ENCODE measurements around the gene TBC1D25. TPM values are rescaled to one million over a fixed set of nuclear protein-coding genes. Genes with fewer than 3 reads are reported as not detected.

The TBC1D25 gene
- total and polyA plus RNA-seq, 2 of the 4 experiments (the other 2 are of a cell fraction) = 11.3 to 15.9 TPM

DNA sequence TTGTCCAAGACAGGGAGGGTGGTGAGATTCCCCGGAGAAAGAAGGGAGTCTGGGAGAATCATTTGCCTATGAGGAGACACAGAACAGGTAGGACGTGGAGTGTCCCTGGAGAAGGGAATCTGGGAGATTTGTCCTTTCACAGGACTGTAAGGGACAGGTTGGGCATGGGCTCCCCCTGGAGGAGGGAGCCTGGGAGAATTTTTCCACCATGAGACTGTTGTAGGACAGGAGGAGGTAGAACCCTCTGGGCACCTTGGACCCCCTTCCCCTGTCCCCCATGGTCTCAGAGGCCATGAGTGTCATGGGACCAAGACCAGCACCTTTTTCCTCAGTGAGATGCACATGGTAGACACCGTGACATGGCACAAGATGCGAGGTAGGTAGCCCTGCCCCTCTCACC is 28.0 kb upstream of the TBC1D25 start:
- intact Hi-C loops (cut with micrococcal nuclease) (no loop called here), dilution Hi-C loops (cut with HindIII; ENCODE audit: low sequenced_read_pairs, unreplicated experiment) (no loop called here), in situ Hi-C loops (cut with MboI; ENCODE audit: low sequenced_read_pairs) (no loop called here)
- no peak overlapping the region for H3K9ac ChIP-seq (ENCODE audit: low read depth, low read length)
- no peak overlapping the region for H3K56ac ChIP-seq (ENCODE audit: extremely low read depth, insufficient read depth, low read length)
- DNase-seq = no peak
- H3K9me3 ChIP-seq (ENCODE audit: control insufficient read depth, insufficient read depth, low read length) = no peaks in the 10 kb centered on the region; the same call in 1 of the 2 replicates
- no peaks in the 10 kb centered on the region for H4K20me1 ChIP-seq (ENCODE audit: insufficient read depth, low read length)
- no peak overlapping the region for H3K18ac ChIP-seq (ENCODE audit: low read depth, low read length)
- H4K5ac ChIP-seq (ENCODE audit: low read depth, low read length) = no peak overlapping the region
- no peak overlapping the region for H2BK15ac ChIP-seq (ENCODE audit: low read depth, low read length)
- H3K36me3 ChIP-seq (ENCODE audit: control insufficient read depth, insufficient read depth, low read length) = peaks cover 3% of the 10 kb centered on the region
- H2BK120ac ChIP-seq (ENCODE audit: low read depth, low read length) = no peak overlapping the region
- H3K4me2 ChIP-seq (ENCODE audit: low read depth, low read length) = no peak overlapping the region
- H3K27me3 ChIP-seq (ENCODE audit: control insufficient read depth, insufficient read depth, low read length) = no peaks in the 10 kb centered on the region
- H2AK5ac ChIP-seq (ENCODE audit: low read depth, low read length) = no peak overlapping the region
- TF ChIP-seq RFX5 (IDR thresholded peaks at IDR 0.05; ENCODE audit: low read depth, low read length) (no peak), POLR2A (IDR thresholded peaks at IDR 0.05; ENCODE audit: low read depth, low read length) (no peak), RCOR1 (IDR thresholded peaks at IDR 0.05; ENCODE audit: insufficient replicate concordance, low read length) (no peak), NFE2L2 (IDR thresholded peaks at IDR 0.05; ENCODE audit: low read depth, low read length) (no peak), BHLHE40 (IDR thresholded peaks at IDR 0.05; ENCODE audit: low read depth, low read length) (no peak), USF2 (IDR thresholded peaks at IDR 0.05; ENCODE audit: low read depth, low read length) (no peak), RAD21 (IDR thresholded peaks at IDR 0.05; ENCODE audit: low read length) (peak; percentile 56), CTCF (conservative IDR thresholded peaks at IDR 0.05; ENCODE audit: low read depth, low read length) (peak; percentile 43), CEBPB (IDR thresholded peaks at IDR 0.05; ENCODE audit: low read depth, low read length) (no peak), SMC3 (IDR thresholded peaks at IDR 0.05; ENCODE audit: low read depth, low read length) (peak; percentile 43), MAFK (IDR thresholded peaks at IDR 0.05; ENCODE audit: low read depth, low read length) (no peak)
- TF ChIP-seq, protein P1, sequence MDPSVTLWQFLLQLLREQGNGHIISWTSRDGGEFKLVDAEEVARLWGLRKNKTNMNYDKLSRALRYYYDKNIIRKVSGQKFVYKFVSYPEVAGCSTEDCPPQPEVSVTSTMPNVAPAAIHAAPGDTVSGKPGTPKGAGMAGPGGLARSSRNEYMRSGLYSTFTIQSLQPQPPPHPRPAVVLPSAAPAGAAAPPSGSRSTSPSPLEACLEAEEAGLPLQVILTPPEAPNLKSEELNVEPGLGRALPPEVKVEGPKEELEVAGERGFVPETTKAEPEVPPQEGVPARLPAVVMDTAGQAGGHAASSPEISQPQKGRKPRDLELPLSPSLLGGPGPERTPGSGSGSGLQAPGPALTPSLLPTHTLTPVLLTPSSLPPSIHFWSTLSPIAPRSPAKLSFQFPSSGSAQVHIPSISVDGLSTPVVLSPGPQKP (IDR thresholded peaks at IDR 0.05; ENCODE audit: borderline replicate concordance, low read depth, low read length) = no peak
- POLR2A ChIA-PET (ENCODE audit: unreplicated experiment) = no interaction called here
- H3K27ac ChIP-seq (ENCODE audit: insufficient read depth, low read length) = no peak overlapping the region
- H4K91ac ChIP-seq (ENCODE audit: insufficient read depth, low read depth, low read length) = no peak overlapping the region
- H2BK5ac ChIP-seq (ENCODE audit: low read depth, low read length, poor library complexity, severe bottlenecking) = no peak overlapping the region
- no peak for ATAC-seq (ENCODE audit: low read depth)
- 52% methylated on average over 2 of the region's 4 CpGs; no CpG with 5 or more reads in 1 of the 2 experiments for WGBS, 2 experiments (ENCODE audit: extremely low coverage in 2 of 2, insufficient read length in 1 of 2)
- no peak overlapping the region for H3K4me3 ChIP-seq (ENCODE audit: insufficient read depth, low read depth, low read length)
- CTCF ChIA-PET = no interaction called here
- no peak overlapping the region for H3K23ac ChIP-seq (ENCODE audit: low read depth, low read length)
- no TSS peak for BruUV-seq (replicated peaks)
- no peaks in the 10 kb centered on the region for H3K4me1 ChIP-seq (ENCODE audit: control insufficient read depth, insufficient read depth, low read length)
- H3K9me1 ChIP-seq (ENCODE audit: insufficient read depth, low read length) = no peaks in the 10 kb centered on the region
- no peak overlapping the region for H2BK20ac ChIP-seq (ENCODE audit: low read depth, low read length)
- peak overlapping the region; percentile 34 for H2AK9ac ChIP-seq (replicated peaks; ENCODE audit: low read depth, low read length, poor library complexity)
- H3K14ac ChIP-seq (replicated peaks; ENCODE audit: low read depth, low read length) = no peak overlapping the region
- no peak overlapping the region for H3K4ac ChIP-seq (ENCODE audit: low read depth, low read length)
- H3K79me1 ChIP-seq (ENCODE audit: low read depth in 1 of 2, low read length in 2 of 2) = peaks cover 6 to 12% of the 10 kb centered on the region in 2 experiments; a peak in 3 of 4 replicates
- no peak overlapping the region for H2AFZ ChIP-seq (replicated peaks; ENCODE audit: low read length, poor library complexity)
- no peak overlapping the region for H4K8ac ChIP-seq (ENCODE audit: low read depth in 2 of 2, low read length in 2 of 2)

Measured in IMR-90 (cell line).